ENCODE results near the gene NEDD4.
"Not testable (repeated sequence)": the region's sequence is repeated elsewhere in the genome, so short reads cannot be mapped to it uniquely, and the experiment has no call there.

NEDD4 gene

DNA sequence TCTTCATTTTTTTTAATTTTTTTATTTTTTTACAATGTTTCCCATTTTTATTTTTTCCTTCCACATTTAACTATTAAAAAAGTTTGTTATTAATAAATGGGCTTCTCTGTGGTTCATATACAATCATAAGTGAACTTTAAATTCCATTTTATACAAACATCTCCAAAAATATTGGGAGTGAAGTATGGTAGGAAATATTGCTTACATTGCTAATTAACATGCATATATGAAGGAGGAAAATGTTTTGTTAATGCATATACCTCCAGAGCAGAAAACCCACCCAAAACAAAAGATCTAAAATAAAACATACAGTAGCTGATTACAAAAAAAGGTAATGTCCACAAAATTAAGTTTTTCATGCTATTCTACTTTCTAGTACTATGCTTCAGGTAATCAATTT, 9.9 kb upstream of the NEDD4 start:
- in situ Hi-C loops (cut with MboI; ENCODE audit: low sequenced_read_pairs, unreplicated experiment); DNase-seq (ENCODE audit: low spot score): not testable (repeated sequence)

DNA sequence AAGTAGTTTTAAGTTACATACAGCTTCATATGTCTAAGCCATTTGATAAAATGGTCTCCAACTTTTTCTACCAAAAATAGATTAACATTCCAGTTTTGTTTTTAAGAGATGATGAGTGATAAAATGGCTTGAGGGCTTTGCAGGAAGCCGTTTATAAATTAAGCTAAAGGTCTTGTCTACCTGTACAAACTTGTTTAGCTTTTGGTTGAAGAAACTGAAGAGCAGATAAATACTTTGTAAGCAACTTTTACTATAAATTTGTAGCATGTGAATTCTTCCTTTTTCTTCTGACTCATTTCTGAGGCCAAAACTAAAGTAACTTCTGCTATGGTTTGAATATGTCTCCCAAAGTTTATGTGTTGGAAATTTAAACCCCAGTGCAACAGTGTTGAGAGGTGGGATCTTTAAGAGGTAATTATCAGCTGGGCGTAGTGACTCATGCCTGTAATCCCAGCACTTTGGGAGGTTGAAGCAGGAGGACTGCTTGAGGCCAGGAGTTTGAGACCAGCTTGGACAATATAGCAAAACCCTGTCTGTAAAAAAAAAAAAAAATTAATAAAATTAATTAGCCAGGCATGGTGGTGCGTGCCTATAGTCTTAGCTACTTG, 8.2 kb upstream of the NEDD4 start:
- TF ChIP-seq, protein P1, sequence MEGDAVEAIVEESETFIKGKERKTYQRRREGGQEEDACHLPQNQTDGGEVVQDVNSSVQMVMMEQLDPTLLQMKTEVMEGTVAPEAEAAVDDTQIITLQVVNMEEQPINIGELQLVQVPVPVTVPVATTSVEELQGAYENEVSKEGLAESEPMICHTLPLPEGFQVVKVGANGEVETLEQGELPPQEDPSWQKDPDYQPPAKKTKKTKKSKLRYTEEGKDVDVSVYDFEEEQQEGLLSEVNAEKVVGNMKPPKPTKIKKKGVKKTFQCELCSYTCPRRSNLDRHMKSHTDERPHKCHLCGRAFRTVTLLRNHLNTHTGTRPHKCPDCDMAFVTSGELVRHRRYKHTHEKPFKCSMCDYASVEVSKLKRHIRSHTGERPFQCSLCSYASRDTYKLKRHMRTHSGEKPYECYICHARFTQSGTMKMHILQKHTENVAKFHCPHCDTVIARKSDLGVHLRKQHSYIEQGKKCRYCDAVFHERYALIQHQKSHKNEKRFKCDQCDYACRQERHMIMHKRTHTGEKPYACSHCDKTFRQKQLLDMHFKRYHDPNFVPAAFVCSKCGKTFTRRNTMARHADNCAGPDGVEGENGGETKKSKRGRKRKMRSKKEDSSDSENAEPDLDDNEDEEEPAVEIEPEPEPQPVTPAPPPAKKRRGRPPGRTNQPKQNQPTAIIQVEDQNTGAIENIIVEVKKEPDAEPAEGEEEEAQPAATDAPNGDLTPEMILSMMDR (IDR thresholded peaks at IDR 0.05; ENCODE audit: borderline replicate concordance, control extremely low read depth, extremely low read depth, insufficient read depth, missing control alignments) = no peak
- DNase-seq (ENCODE audit: low spot score) = no peak
- in situ Hi-C loops (cut with MboI; ENCODE audit: low sequenced_read_pairs, unreplicated experiment) = no loop called here

DNA sequence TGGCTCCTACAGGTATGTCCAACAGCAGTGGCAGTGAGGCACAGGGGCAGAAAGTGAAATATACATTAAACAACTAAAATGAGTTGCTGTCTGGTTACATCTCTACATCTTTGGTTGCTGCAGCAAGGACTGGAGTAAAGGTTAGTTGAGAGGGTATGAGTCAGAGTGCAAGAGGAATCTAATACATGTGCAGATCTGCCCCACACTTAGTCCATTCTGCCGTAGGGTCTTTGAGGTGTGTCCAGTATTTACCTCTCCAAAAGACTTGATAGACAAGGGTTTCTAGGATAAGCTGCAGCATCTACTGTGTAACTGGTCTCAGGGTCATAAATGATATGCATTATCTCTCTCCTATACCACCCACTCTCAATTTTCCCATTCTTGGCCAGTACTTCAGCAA, 6.2 kb upstream of the NEDD4 start:
- in situ Hi-C loops (cut with MboI; ENCODE audit: low sequenced_read_pairs, unreplicated experiment) = no loop called here
- DNase-seq (ENCODE audit: low spot score) = no peak
- TF ChIP-seq, protein P1 (IDR thresholded peaks at IDR 0.05; ENCODE audit: borderline replicate concordance, control extremely low read depth, extremely low read depth, insufficient read depth, missing control alignments) = no peak

GRCh38 chr15:55998478-55998877, 5.1 kb upstream of the NEDD4 start:
- DNase-seq (ENCODE audit: low spot score) = no peak
- TF ChIP-seq, protein P1 (IDR thresholded peaks at IDR 0.05; ENCODE audit: borderline replicate concordance, control extremely low read depth, extremely low read depth, insufficient read depth, missing control alignments) = no peak
- in situ Hi-C loops (cut with MboI; ENCODE audit: low sequenced_read_pairs, unreplicated experiment) = no loop called here

GRCh38 chr15:55993804-55994560, 570 bp upstream of the NEDD4 start:
- DNase-seq (ENCODE audit: low spot score) = peak; percentile 34
- TF ChIP-seq, protein P1 (IDR thresholded peaks at IDR 0.05; ENCODE audit: borderline replicate concordance, control extremely low read depth, extremely low read depth, insufficient read depth, missing control alignments) = no peak
- in situ Hi-C loops (cut with MboI; ENCODE audit: low sequenced_read_pairs, unreplicated experiment) = no loop called here

GRCh38 chr15:55992769-55993110, 672 bp downstream of the NEDD4 start:
- TF ChIP-seq, protein P1 (IDR thresholded peaks at IDR 0.05; ENCODE audit: borderline replicate concordance, control extremely low read depth, extremely low read depth, insufficient read depth, missing control alignments) = no peak
- DNase-seq (ENCODE audit: low spot score) = no peak
- in situ Hi-C loops (cut with MboI; ENCODE audit: low sequenced_read_pairs, unreplicated experiment) = no loop called here

Measured in GM13976 (cell line).